SK-MEL-5 (cell line): ENCODE results near the gene ZSCAN29. TPM values are rescaled to one million over a fixed set of nuclear protein-coding genes. Genes with fewer than 3 reads are reported as not detected.
"Not testable (repeated sequence)": the region's sequence is repeated elsewhere in the genome, so short reads cannot be mapped to it uniquely, and the experiment has no call there.

Experiments
- DNase-seq: peaks from one replicate; pipeline ENCODE4 v3.0.0-alpha.2; 2016; ENCODE audit warnings: low read depth, low spot score
- in situ Hi-C: cut with HindIII; loops from 2 replicates; pipeline ENCODE4 v1.10.0; 2016; ENCODE audit warnings: low sequenced_read_pairs, high pct_unique_total_duplicates, low pct_unique_long_range_greater_than_20kb
- polyA plus RNA-seq, 2 experiments: library from polyadenylated mRNA; depleted of rRNA; stranded (reverse); fragments of >200 nt; gene quantifications; 2 replicates each; pipeline ENCODE4 v1.2.3, GENCODE V29; 2015
- total RNA-seq: library from RNA; depleted of rRNA; stranded (reverse); fragments of >200 nt; shearing (Covaris generic); gene quantifications from 2 replicates; pipeline ENCODE4 v1.2.3, GENCODE V29; 2014; rRNA removed

Gene ZSCAN29
- 21.0 and 23.1 TPM in 2 replicates for total RNA-seq
- polyA plus RNA-seq (2015; cell fraction: cytosol; rRNA removed): 11.6 and 14.1 TPM in 2 replicates
- 21.3 and 28.0 TPM in 2 replicates for polyA plus RNA-seq (2015; cell fraction: nucleus; rRNA removed)

DNA sequence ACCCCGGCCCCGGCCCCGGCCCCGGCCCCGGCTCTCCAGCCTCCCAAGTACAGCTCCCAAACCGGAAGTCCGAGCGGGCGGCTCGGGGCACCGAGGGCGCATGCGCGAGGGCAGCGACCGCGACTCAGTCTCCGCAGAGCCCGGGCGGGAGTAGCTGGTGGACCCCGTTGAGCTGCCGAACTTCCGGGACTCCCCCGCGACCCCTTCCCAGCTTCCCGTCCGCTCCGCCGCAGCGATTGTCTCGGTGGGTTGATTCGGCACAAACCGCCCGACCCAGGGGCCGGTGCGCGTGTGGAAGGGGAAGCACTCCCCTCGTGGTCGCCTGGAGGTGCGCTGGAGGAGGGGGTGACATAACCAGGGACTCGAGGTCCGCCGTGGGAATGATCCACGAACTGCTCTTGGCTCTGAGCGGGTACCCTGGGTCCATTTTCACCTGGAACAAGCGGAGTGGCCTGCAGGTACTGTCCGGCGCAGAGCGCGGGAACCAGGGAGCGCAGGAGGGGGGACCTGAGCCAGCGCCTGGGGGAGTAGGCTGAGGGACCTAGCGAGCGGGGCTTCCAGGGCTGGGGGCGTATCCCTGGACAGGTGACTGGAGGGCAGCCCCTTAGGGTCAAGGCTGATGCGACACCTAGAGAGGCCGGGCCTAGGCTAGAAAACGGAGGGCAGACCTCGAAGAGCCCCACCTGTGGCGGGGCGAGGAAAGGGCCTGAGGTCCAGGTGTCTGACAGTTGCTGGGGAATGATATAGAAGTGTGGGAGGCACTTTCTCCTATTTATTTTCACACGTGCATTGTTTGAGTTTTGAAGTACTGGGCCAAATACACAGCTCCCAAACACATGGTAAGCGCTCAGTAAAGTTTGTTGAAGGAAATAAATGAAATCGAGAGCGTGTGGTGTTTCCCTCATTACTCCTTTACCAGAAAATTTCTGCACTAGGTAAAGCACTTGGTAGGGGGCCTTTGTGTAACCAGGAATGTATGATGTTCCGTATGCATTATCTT lies at the start of gene ZSCAN29, which contains the start of gene TUBGCP4:
ZSCAN29 (minus strand) TSS at position 69 of the 1,000 bp plus-strand sequence. CDS start 1,130 bp downstream, outside the sequence.
TUBGCP4 (plus strand) TSS at position 127 of the 1,000 bp plus-strand sequence; CDS start at position 381, 254 bp downstream.
- peak; percentile 77 for DNase-seq
- in situ Hi-C loops: no loop called here

DNA sequence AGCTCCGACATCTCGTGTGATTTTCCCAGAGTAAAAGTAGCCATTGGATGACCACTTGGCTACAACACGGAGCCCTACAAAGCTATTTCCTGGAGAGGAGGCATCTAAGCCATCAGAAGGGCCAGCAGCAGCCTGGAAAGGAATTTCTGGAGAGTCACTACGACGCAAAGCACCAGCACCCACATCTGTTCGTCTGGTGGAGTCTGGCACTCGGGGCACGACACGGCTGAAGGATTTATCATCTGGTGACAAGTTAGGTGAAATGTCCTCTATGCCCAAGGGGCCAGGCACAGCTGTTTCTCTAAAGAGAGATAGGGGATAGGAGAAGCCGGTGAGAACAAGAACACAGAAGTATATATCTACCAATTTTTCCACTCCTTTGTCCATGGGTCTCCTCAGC lies 49.6 kb upstream of the ZSCAN29 start:
- in situ Hi-C loops: no loop called here

DNA sequence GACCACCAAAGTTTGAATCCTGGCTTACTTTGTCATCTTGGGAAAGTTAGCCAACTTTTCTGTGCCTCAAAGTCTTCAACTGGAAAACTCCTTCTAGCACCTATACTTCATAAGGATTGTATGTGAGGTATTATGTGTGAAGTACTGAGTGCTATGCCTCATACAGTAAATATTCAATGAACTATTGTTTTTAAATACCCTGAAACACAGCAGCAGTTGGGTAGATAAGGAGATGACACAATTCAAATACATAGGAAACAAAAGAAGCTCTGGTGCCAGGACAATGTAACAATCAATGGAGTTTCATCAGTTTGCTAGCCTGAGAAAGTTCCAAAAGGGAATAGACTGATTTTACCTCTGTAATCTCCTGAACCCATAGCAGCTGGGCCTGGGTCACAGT lies 43.4 kb upstream of the ZSCAN29 start:
- no peak for DNase-seq
- in situ Hi-C loops: no loop called here

More for the DNA sequence above, 49.6 kb upstream of the ZSCAN29 start:
- DNase-seq: no peak

DNA sequence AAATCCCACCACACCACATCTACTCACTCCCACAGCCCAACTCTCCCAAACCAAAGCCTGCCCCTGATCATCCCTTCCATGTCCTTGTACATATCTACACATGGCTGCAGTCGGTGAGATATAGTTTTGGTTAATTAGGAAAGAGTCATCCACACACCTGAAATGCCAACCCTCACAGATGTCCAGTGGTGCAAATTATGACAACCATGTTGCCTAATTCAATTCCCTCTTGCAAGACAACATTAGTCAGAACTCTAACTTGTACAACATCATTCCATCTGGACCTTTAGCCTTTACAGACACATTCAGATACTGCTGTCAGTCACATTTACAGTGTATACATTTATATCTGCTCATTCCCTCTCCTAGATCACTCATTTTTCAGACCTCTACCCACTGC lies 41.3 kb upstream of the ZSCAN29 start:
- no peak for DNase-seq
- in situ Hi-C loops: no loop called here

DNA sequence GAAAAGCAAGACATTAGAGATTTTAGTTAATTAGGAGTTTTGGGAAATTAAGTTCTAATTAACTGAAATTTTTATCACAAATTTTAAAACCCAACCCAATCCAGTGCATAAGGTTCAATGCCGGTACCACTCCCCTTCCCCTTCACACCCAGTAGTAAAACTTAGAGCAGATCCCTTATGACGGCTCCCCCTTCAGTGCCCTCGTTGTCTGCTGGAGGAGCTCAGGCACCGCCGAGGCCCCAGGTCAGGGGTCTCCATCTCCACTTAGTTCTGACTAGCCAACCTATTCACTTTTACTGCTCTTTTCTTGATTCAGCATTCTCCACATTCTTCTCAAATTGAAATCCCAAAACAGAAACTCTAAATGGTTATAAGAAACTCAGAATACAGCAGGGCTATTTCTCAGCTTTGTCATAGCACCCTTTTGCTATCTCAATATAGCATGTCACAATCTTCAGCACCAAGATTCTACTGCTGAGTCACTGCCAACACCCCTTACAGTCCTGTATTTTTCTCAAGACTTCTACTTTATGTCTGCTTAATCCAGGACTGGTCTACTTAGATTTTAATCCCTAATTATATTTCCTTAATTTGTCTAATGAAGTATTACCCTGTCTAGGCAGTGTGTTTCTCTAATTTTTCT lies 39.9 kb upstream of the ZSCAN29 start:
- no peak for DNase-seq

DNA sequence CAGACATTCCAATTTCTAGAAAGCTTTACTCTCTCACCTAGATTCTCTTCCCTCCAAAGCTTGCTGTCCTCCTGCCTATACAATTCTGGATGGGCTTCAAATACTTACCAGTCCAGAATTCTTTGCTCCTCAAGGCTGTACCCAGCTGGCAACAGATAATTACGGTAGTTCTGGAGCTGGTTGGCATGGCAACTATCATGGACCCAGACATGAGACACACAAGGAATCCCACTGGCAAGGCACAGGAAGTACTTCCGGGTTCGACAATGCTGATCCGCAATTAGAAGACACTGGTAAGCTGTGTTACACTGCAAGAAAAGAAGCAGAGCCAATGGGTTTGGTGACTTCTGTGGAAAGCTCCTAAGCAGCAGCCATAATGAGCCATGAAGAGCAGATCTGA lies 37.9 kb upstream of the ZSCAN29 start:
- DNase-seq: no peak
- in situ Hi-C loops: no loop called here

More for the DNA sequence above, 39.9 kb upstream of the ZSCAN29 start:
- in situ Hi-C loops: no loop called here

DNA sequence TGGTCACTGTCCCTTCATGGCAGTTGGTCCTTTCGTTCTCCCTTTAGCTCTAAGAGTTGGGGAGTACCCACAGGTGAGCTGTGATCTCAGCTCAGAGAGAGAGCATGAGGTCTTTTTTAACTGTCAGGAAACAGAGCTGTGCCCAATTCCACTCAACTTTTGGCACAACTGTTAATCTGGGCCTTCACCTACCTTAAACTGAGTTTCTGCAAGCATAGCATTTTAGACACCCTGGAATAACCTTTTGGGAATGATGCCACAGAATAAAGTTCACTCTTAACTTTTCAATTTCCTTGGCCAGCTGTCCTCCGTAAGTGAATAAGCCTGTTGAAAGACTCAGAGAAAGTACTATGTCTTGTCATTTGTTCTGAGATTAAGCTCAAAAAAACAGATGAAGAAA lies 36.0 kb upstream of the ZSCAN29 start:
- no peak for DNase-seq
- in situ Hi-C loops: no loop called here

DNA sequence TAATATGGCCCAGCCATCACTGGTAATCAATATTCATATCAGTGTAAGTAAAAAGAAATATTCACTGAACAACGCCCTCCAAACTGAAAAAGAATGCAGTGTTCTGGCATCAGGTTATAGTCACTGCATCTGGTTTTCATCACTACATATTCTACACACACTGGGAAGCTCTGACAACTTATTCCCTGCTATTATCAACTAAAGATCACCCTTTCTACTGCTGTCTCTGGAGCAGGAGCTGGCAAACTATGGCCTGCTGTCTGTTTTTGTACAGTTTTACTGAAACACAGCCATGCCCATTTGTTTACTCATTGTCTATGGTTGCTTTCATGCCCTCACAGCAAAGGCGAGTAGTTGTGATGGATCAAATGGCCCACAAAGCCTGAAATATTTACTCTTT lies 35.3 kb upstream of the ZSCAN29 start:
- no peak for DNase-seq
- in situ Hi-C loops: no loop called here

DNA sequence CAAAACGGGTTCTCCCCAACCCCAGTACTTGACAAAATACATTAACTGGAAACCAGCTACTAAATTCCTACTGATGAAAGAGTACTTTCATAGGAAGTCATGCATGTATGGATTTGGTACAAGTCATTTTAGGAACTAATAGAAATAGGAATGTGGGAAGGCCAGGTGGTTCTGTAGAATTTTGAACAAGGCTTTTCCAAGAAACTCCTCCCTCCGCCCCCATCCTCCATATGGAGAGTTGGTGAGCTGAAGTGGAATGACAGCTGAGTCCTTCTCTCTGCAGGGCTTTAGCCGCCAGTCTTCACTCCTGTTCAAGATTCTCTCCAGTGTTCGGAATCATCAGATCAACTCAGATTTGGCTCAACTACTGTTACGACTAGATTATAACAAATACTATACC lies 33.3 kb upstream of the ZSCAN29 start:
- DNase-seq: no peak
- in situ Hi-C loops: no loop called here

DNA sequence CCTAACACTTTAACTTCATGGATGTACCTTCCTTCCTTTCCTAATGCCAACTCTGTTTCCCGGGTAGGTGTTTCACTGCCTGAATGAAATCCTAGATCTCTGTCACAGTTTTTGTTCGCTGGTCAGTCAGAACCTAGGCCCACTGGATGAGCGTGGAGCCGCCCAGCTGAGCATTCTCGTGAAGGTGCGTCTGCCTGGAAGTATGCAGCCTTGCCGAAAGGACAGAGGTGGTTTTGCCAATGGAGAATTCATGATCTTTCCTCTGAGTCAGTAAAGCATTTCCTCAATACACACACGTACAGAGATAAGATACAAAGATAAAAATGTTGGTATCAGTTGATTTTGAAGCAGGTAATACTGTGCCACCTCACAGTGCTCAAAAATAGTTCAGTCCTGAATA lies 32.8 kb upstream of the ZSCAN29 start:
- no peak for DNase-seq
- in situ Hi-C loops: no loop called here

DNA sequence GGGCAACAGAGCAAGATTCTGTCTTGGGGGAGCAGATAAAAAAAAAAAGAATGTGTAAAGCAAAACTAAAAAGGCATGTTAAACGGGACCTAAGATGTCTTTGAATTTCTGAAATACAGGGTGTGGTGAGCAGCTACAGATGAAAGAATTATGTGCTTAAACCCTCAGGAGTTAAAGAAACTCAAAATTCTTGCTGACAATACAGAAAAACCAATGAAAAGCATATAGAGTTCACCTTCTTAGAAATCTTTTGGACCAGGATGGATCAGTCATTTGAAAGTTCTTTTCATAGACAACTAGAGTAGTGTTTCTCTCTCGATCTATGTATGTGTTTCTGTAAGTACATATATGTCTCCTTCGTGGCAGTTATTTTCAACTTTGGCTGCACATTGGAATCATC lies 31.4 kb upstream of the ZSCAN29 start:
- no peak for DNase-seq
- in situ Hi-C loops: no loop called here

DNA sequence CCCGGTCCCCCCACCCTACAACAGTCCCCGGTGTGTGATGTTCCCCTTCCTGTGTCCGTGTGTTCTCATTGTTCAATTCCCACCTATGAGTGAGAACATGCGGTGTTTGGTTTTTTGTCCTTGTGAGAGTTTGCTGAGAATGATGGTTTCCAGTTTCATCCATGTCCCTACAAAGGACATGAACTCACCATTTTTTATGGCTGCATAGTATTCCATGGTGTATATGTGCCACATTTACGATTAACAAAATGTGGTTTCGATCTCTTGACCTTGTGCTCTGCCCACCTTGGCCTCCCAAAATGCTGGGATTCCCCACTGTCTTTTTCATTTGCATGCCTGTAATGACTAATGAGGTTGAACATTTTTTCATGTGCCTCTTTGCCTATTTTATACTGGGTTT lies 22.7 kb upstream of the ZSCAN29 start:
- in situ Hi-C loops, DNase-seq: not testable (repeated sequence)

DNA sequence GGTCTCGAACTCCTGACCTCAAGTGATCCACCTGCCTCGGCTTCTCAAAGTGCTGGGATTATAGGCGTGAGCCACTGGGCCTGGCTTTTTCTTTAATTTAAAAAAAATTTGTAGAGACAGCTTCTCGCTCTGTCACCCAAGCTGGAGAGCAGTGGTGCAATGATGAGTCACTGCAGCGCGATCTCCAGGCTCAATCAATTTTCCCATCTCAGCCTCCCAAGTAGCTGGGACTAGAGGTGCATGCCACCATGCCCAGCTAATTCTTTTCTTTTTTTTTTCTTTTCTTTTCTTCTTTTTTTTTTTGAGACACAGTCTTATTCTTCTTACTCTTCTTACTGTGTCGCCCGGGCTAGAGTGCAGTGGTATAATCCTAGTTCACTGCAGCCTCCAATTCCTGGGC lies 19.9 kb upstream of the ZSCAN29 start:
- no peak for DNase-seq
- in situ Hi-C loops: no loop called here

DNA sequence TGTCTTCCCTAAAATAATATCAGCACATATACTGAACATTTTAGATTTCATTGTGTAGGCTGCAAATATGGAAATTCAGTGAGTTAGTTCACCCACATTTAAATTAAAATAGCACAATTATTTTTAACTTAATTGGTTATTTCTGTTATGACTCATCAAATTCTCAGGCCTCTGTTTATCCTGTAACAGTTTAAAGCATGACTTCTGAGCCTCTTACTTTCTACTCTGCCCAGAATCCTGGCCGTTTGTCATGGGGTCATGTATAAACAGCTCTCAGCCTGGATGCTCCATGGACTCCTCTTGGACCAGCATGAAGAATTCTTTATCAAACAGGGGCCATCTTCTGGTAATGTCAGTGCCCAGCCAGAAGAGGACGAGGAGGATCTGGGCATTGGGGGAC lies 12.2 kb upstream of the ZSCAN29 start:
- no peak for DNase-seq
- in situ Hi-C loops: no loop called here

DNA sequence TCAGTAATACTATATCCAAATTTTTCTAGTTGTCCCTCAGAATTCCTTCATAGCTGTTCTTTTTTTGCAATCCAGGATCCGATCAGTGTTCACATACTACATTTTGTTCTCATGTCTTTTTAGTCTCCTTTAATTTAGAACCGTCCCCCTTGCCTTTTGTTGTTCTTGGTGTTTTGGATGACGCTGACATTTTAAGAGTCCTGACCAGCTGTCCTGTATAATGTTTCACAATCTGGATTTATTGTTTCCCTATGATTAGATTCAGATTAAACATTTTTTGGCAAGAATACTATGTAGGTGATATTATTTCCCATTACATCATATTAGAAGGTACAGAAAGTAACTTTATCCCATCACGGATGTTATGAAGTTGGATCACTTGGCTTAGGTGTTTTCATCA lies 11.5 kb upstream of the ZSCAN29 start:
- no peak for DNase-seq
- in situ Hi-C loops: no loop called here

DNA sequence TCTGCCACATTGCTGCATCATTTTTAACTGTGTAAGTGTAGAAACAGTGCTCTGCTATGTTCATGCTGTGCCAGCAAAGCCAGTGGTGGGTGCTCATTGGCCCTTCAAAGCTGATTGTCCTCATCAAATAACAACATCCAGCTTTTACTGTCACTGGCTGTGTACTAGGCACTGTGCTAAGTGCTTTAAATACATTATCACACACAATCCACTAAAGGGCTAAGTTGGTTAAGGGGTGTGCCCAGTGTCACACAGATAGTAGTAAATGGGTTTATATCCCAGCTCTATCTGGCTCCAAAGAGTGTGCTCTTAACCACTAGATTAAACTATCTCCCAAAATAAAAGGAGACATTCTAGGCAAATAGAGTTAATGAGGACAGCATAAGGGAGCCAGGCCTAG lies 7.8 kb upstream of the ZSCAN29 start:
- DNase-seq: no peak
- in situ Hi-C loops: no loop called here

DNA sequence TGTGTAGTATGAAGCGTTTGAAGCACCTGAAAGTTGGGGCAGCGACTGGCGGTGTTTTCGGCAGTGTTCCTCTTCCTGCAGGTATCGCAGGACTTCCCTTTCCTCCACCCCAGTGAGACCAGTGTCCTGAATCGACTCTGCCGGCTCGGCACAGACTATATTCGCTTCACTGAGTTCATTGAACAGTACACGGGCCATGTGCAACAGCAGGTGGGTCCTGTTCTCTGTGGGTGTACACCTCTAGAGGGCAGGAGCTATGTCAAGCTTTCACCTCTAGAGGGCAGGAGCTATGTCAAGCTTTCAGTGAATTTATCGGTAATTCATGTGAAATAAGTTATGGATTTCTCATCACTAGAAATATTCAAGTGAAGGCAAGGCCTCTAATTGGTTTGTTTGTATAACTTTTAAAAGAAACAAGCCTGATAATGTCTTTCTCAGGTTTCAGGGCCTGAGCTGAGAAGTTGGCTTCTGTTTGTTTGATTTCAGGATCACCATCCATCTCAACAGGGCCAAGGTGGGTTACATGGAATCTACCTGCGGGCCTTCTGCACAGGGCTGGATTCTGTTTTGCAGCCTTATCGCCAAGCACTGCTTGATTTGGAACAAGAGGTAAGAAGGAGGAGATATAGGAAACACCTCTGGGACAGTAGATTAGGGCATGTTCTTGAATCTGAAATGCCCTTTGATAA lies 5.3 kb upstream of the ZSCAN29 start:
- peak; percentile 53 for DNase-seq
- in situ Hi-C loops: no loop called here
